Left ventricle myocardium inferior (tissue), 1 donor: ENCODE measurements around the gene C10orf90. TPM values are rescaled to one million over a fixed set of nuclear protein-coding genes. Genes with fewer than 3 reads are reported as not detected.

Experiments
- DNase-seq: peaks from one replicate; pipeline ENCODE4 v3.0.0-alpha.2; 2020
- H3K27ac ChIP-seq: fragments of 200-600 bp; replicated peaks from 2 replicates; pipeline ENCODE4 v1.8.0; 2021
- H3K27me3 ChIP-seq: fragments of 200-600 bp; 2 replicates; pipeline ENCODE4 v1.8.0; 2021; ENCODE audit warnings: low read depth
- H3K36me3 ChIP-seq: fragments of 200-600 bp; 2 replicates; pipeline ENCODE4 v1.8.0; 2021
- H3K4me1 ChIP-seq: fragments of 200-600 bp; 2 replicates; pipeline ENCODE4 v1.8.0; 2021
- H3K4me3 ChIP-seq: fragments of 200-600 bp; 2 replicates; pipeline ENCODE4 v1.8.0; 2021; ENCODE audit warnings: mild to moderate bottlenecking, moderate library complexity
- H3K9me3 ChIP-seq: fragments of 200-600 bp; replicated peaks from 2 replicates; pipeline ENCODE4 v1.8.0; 2021
- intact Hi-C: fragments of 100-400 bp; cut with micrococcal nuclease; formaldehyde crosslinking; loops from one replicate; pipeline ENCODE4 v1.11.0; 2022
- total RNA-seq: library from RNA; stranded (reverse); fragmentation: NEBNext Ultra II Directional; extraction: Animal tissue kit (Norgen Biotek cat#: 25700); gene quantifications from one replicate; pipeline ENCODE4 v1.2.1, GENCODE V29; 2021
- TF ChIP-seq, protein P1 (sequence below): fragments of 200-600 bp; IDR thresholded peaks from 2 replicates; pipeline ENCODE4 v1.8.0; 2021; ENCODE audit warnings: antibody characterized with exemption, mild to moderate bottlenecking, borderline replicate concordance
- donor health status: DM: no; HTN: yes; CAD: no; lungs with severe emphysema.

C10orf90 gene
- total RNA-seq, 1 donor from 2014 or later: not detected

DNA sequence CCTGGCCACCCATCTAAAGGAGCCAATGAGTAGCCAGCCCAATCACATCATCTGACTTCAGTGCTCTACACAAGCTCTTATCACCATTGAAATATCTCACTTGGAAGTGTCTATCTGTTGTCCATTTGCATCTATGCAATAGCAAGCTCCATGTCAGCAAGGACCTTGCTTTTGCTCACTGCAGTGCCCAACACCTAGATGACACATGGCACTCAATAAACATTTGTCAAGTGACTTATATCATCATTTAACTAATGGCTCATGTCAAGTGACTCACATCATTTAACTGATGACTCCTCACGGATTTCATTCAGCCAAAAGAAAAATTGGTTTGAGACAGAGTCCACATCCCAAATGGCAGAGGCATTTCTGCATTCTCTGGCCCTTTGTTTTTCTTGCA is 189.3 kb downstream of the C10orf90 start:
- H3K4me3 ChIP-seq: no peak overlapping the region
- H3K27ac ChIP-seq: no peak overlapping the region
- peaks cover 8% of the 10 kb centered on the region for H3K9me3 ChIP-seq
- no peaks in the 10 kb centered on the region for H3K36me3 ChIP-seq
- TF ChIP-seq, protein P1, sequence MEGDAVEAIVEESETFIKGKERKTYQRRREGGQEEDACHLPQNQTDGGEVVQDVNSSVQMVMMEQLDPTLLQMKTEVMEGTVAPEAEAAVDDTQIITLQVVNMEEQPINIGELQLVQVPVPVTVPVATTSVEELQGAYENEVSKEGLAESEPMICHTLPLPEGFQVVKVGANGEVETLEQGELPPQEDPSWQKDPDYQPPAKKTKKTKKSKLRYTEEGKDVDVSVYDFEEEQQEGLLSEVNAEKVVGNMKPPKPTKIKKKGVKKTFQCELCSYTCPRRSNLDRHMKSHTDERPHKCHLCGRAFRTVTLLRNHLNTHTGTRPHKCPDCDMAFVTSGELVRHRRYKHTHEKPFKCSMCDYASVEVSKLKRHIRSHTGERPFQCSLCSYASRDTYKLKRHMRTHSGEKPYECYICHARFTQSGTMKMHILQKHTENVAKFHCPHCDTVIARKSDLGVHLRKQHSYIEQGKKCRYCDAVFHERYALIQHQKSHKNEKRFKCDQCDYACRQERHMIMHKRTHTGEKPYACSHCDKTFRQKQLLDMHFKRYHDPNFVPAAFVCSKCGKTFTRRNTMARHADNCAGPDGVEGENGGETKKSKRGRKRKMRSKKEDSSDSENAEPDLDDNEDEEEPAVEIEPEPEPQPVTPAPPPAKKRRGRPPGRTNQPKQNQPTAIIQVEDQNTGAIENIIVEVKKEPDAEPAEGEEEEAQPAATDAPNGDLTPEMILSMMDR: no peak
- DNase-seq: no peak
- intact Hi-C loops: no loop called here
- peaks cover 35% of the 10 kb centered on the region for H3K27me3 ChIP-seq
- H3K4me1 ChIP-seq: peaks cover 5% of the 10 kb centered on the region

DNA sequence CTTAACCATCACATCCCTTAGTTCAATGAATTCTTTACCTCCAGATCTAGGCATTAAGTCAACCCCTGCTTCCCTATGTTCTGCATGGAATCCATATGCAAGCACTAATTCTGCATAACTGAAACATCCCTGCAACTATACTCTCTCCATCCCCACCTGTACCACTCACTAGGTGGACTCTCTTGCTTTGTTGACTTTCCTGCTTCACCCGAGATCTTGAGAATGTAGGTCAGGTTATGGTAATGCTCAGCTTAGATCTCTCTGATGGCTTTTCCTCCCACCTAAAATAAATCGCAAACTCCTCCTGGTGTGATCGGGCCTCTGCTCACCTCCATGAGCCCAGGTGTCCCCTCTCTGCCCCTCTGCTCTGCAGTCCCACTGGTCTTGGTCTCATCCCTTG is 189.8 kb downstream of the C10orf90 start:
- Histone ChIP-seq H3K9me3 (peaks cover 8% of the 10 kb centered on the region), H3K27ac (no peak overlapping the region), H3K4me3 (no peak overlapping the region), H3K27me3 (peaks cover 33% of the 10 kb centered on the region), H3K36me3 (no peaks in the 10 kb centered on the region), H3K4me1 (peaks cover 10% of the 10 kb centered on the region)
- no peak for DNase-seq
- TF ChIP-seq, protein P1: no peak
- intact Hi-C loops: no loop called here

DNA sequence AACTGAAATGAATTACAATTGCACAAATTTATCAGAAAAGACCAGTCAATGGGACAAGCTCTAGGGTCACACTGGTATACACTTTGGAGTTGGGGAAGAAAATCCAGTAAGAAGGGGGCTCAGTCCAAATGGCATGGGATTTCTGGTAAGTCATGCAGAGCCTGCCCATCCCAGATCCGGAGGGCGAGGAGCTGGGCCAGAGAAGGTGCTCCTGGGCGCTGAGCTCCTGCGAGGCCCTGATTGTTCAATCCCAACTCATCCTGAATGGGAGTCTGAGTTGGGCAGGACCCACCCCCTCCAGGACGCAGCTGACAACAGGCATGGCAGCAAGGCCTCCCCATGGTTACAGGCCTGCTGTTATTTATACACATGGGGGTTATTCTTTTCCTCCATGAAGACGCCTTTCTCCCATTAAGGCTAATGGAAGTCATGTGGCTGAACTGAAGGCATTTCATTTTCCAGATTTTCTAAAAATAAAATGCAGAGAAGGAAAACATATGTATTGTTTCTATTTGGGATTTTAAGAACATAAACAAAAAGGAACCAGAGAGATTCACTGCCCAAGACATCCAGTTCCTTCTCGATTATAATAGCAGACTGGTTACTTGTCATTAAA is 191.1 kb downstream of the C10orf90 start:
- DNase-seq: no peak
- TF ChIP-seq, protein P1: no peak

DNA sequence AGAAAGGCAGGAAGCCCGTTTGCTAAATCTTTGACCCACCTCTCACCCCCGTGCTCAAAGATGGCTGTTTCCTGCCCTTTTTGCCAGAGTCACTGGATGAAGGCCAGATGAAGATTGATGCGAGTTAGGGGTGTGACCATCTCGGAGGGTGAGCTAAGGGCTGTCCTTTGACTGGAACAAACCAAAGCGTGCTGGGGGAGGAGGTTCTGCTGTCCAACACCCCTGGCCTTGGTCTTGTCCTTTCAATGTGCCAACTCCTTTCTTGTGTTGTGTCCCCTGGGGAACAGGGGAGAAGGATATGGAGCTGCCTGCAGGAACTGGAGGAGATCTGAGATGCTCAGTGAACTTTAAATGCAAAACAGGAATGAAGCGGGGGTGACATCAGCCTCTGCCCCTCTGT is 191.9 kb downstream of the C10orf90 start:
- no peaks in the 10 kb centered on the region for H3K36me3 ChIP-seq
- H3K9me3 ChIP-seq: no peaks in the 10 kb centered on the region
- H3K27ac ChIP-seq: no peak overlapping the region
- H3K4me3 ChIP-seq: no peak overlapping the region
- TF ChIP-seq, protein P1: no peak
- intact Hi-C loops: no loop called here
- DNase-seq: no peak
- H3K27me3 ChIP-seq: peaks cover 37% of the 10 kb centered on the region
- peaks cover 10% of the 10 kb centered on the region for H3K4me1 ChIP-seq

More for the DNA sequence above, 191.1 kb downstream of the C10orf90 start:
- H3K36me3 ChIP-seq: no peaks in the 10 kb centered on the region
- intact Hi-C loops: no loop called here
- peaks cover 33% of the 10 kb centered on the region for H3K27me3 ChIP-seq
- H3K4me3 ChIP-seq: no peak overlapping the region
- H3K27ac ChIP-seq: no peak overlapping the region
- H3K4me1 ChIP-seq: peaks cover 10% of the 10 kb centered on the region
- H3K9me3 ChIP-seq: no peaks in the 10 kb centered on the region

DNA sequence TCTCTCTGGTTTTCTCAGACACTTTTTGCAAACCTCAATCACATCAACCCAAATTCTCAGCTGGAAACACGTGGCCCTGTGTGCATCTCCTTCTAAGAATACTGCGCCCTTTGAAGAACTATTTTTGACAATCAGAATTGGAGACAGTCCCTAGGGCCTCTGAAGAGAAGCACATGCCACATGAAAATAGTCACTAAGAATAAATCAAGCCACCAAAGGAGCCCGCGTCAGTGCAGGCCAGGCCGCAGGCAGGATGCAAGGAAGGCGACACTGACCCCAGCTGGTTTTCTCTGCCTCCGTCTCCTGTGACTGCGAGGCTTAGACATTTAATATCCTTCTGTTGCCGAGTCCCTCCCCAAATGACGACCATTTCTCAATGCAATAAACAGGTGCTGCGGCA is 194.2 kb downstream of the C10orf90 start:
- TF ChIP-seq, protein P1: peak; percentile 11
- peaks cover 10% of the 10 kb centered on the region for H3K4me1 ChIP-seq
- no peak for DNase-seq
- H3K27ac ChIP-seq: no peak overlapping the region
- no peaks in the 10 kb centered on the region for H3K9me3 ChIP-seq
- no peaks in the 10 kb centered on the region for H3K36me3 ChIP-seq
- intact Hi-C loops: no loop called here
- peaks cover 41% of the 10 kb centered on the region for H3K27me3 ChIP-seq
- H3K4me3 ChIP-seq: no peak overlapping the region
